T47D (cell line): Measurements from ENCODE around the gene KIAA1549.

Experiments used
- DNase-seq, 2 experiments: peaks; one replicate each; pipeline versions ENCODE4 v3.0.0 to v3.0.0-alpha.2; 2011 to 2012; ENCODE audit warnings: low read depth in 1 of 2, low spot score in 1 of 2
- JUND ChIP-seq: IDR thresholded peaks from 2 replicates; pipeline ENCODE4 v1.6.1; 2012; ENCODE audit warnings: low read depth
- in situ Hi-C: cut with HindIII; loops from 2 replicates; pipeline ENCODE4 v1.10.0; 2016; ENCODE audit warnings: low sequenced_read_pairs, low pct_unique_long_range_greater_than_20kb

Gene KIAA1549

GRCh38 chr7:138857728-138858127 is 123.5 kb downstream of the KIAA1549 start:
- DNase-seq: no peak
- TF ChIP-seq JUND: no peak
- in situ Hi-C loops: no loop called here

- DNase-seq: no peak
- TF ChIP-seq JUND: no peak
- in situ Hi-C loops: no loop called here
Measured at GRCh38 chr7:138854115-138854645, 127.0 kb downstream of the KIAA1549 start.

GRCh38 chr7:138853448-138853847 is 127.7 kb downstream of the KIAA1549 start:
- in situ Hi-C loops: no loop called here
- no peak for DNase-seq
- TF ChIP-seq JUND: no peak

DNA sequence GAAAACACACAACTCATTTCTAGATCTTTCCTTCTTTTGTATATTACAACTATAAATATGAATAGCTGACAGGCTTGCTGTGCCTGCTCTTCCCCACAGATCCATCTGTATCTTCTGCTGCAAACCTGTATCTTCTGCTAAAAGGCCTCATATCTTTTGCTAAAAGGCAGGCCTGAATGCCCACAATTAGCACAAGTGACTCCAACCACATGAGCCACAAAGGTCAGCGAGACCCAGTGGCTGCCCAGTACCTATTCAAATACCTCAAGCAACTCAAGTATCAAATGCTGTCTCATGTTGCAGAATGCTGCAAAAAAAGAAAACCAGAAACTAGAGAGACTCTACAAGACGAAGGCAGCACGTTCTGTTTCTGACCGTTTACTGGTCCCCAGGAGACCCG is 128.7 kb downstream of the KIAA1549 start:
- no peak for TF ChIP-seq JUND
- in situ Hi-C loops: no loop called here
- no peak for DNase-seq

- DNase-seq: no peak
- in situ Hi-C loops: no loop called here
- no peak for TF ChIP-seq JUND
Measured at GRCh38 chr7:138849701-138850100, 131.5 kb downstream of the KIAA1549 start.

- in situ Hi-C loops: no loop called here
- TF ChIP-seq JUND: no peak
- no peak for DNase-seq
Measured at GRCh38 chr7:138848056-138848980, 132.9 kb downstream of the KIAA1549 start.

- in situ Hi-C loops: no loop called here
- TF ChIP-seq JUND: no peak
- DNase-seq: no peak
Measured at GRCh38 chr7:138845711-138846110, 135.5 kb downstream of the KIAA1549 start.

- TF ChIP-seq JUND: no peak
- in situ Hi-C loops: no loop called here
- no peak for DNase-seq
Measured at GRCh38 chr7:138843632-138844580, 137.3 kb downstream of the KIAA1549 start.

DNA sequence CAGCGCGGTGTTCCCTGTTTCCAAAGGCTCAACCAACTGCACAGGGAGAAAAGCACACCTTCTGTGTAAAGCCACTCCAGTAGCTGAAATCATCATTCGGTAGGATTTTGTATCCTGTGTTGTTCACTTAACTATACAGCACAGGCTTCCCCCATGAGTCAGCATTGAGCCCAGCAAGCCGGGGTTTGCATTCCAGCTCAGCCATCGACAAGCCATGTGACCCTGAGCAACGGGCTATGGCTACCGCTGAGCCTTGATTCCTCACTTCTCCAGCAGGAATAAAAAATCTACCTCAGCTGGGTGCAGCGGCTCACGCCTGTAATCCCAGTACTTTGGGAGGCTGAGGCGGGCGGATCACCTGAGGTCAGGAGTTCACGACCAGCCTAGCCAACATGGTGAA is 139.1 kb downstream of the KIAA1549 start:
- no peak for TF ChIP-seq JUND
- in situ Hi-C loops: no loop called here
- no peak for DNase-seq

- in situ Hi-C loops: no loop called here
- no peak for DNase-seq
- no peak for TF ChIP-seq JUND
Measured at GRCh38 chr7:138838166-138838565, 143.0 kb downstream of the KIAA1549 start.

DNA sequence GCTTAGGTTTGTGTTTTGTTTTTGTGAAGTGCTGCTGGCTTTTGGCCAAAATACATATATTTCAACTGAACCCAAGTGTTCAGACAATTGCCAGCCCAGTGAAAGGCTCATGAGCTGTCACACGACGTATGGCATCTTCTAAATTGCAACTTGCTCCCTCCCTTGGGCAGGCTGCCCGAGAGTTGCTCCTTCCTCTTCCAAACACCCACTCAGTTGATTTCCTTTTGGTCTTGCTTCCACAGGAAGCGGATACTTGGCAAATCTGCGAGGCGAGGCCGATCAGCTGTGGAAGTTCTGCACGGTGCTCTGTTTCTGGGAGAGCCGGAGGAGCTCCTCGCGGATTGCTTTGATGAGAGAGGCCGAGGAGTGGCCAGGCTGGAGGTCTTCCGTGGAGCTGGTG is 143.6 kb downstream of the KIAA1549 start:
- TF ChIP-seq JUND: no peak
- in situ Hi-C loops: no loop called here
- no peak for DNase-seq

DNA sequence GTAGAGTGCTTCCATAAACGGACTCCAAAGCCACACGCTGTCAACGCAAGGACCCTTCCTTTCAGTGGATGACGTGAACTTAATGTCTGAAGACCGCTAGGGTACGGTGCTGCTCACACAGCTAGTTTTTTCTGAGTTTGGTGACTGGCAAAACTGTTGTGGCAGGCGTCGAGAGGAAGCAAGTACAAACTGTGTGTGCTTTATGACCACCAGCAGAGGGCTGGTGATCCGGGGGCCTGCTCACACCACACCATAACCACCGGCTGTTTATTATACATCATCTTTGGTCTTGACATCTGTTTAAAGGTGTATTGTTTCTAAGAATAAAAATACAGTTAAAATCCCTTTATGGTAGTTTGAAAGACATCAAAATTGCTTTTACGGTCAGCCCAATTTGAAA is 146.1 kb downstream of the KIAA1549 start:
- DNase-seq: no peak
- in situ Hi-C loops: no loop called here
- no peak for TF ChIP-seq JUND
